Upper lobe of left lung (tissue), 6 donors: ENCODE data around the gene DDX11. TPM values are rescaled to one million over a fixed set of nuclear protein-coding genes. Genes with fewer than 3 reads are reported as not detected.
"Not testable (repeated sequence)": the region's sequence is repeated elsewhere in the genome, so short reads cannot be mapped to it uniquely, and the experiment has no call there.

Experiments
- ATAC-seq, 2 donors: fragments of 200-7000 bp; cut with Tn5 transposase; one replicate each; pipeline ENCODE4 v1.9.1; 2022; ENCODE audit warnings: mild to moderate bottlenecking in 2 of 2, moderate library complexity in 2 of 2; ENCODE audit not compliant: low FRiP score in 2 of 2
- DNase-seq, 2 donors: peaks; one replicate each; pipeline ENCODE4 v3.0.0-alpha.2; 2019 to 2020
- H3K27ac ChIP-seq, 4 donors: fragments of 200-600 bp; sonication (generic); one replicate each; pipeline ENCODE4 v1.5.1; 2016 to 2019
- H3K27me3 ChIP-seq, 4 donors: fragments of 200-600 bp; sonication (generic); one replicate each; pipeline ENCODE4 v1.5.1; 2017 to 2019
- H3K36me3 ChIP-seq, 4 donors: fragments of 200-600 bp; sonication (generic); one replicate each; pipeline ENCODE4 v1.5.1; 2016 to 2019
- H3K4me1 ChIP-seq, 4 donors: fragments of 200-600 bp; sonication (generic); one replicate each; pipeline ENCODE4 v1.5.1; 2018 to 2019
- H3K4me3 ChIP-seq, 4 donors: fragments of 200-600 bp; sonication (generic); one replicate each; pipeline ENCODE4 v1.5.1; 2017 to 2019; ENCODE audit warnings: mild to moderate bottlenecking in 2 of 4, moderate library complexity in 1 of 4
- H3K9me3 ChIP-seq, 4 donors: fragments of 200-600 bp; sonication (generic); one replicate each; pipeline ENCODE4 v1.5.1; 2018 to 2019
- EP300 ChIP-seq, 4 donors: sonication (generic); formaldehyde crosslinking; IDR thresholded peaks; one replicate each; pipeline ENCODE4 v1.5.1; 2017; ENCODE audit warnings: antibody characterized with exemption in 4 of 4, control low read depth in 2 of 4
- POLR2A ChIP-seq, 4 donors: fragments of 450-650 bp; IDR thresholded peaks; one replicate each; pipeline ENCODE4 v1.5.1; 2016 to 2017; ENCODE audit warnings: antibody characterized with exemption in 4 of 4, mild to moderate bottlenecking in 2 of 4
- POLR2AphosphoS5 ChIP-seq, 2 donors: sonication (generic); formaldehyde crosslinking; IDR thresholded peaks; one replicate each; pipeline ENCODE4 v1.5.1; 2017; ENCODE audit warnings: antibody characterized with exemption in 2 of 2
- WGBS, 2 donors: methylation state at CpG; one replicate each; pipeline ENCODE4 v1.1.5; 2017 to 2018; 5-methylcytosine and 5-hydroxymethylcytosine counted together
- total RNA-seq, 6 donors: library from RNA; depleted of rRNA in 4 of 6; stranded (reverse); fragments of >200 nt in 4 of 6; gene quantifications; one replicate each; pipeline versions ENCODE4 v1.1.0 to v1.2.1, GENCODE V29; 2016 to 2021
- TF ChIP-seq, protein P1 (sequence below), 6 experiments: fragments of 450-650 bp in 4 of 6; fragments of 200-600 bp in 2 of 6; sonication (generic) in 2 of 6; IDR thresholded peaks; one replicate each; pipeline ENCODE4 v1.5.1; 2016 to 2019; ENCODE audit warnings: antibody characterized with exemption in 6 of 6
- donor health status: DM: no; HTN: no; CAD: no; lungs with moderate emphysema.
- donor health status: DM: no; HTN: yes; CAD: no; lungs with severe emphysema.

DDX11 gene
- total RNA-seq, 6 donors from 2014 or later, result 13.9 to 117 (median 23.0) TPM

- ATAC-seq, H3K4me1 ChIP-seq: not testable (repeated sequence)
Observed at GRCh38 chr12:31098363-31098762, 24.7 kb downstream of the DDX11 start.

DNA sequence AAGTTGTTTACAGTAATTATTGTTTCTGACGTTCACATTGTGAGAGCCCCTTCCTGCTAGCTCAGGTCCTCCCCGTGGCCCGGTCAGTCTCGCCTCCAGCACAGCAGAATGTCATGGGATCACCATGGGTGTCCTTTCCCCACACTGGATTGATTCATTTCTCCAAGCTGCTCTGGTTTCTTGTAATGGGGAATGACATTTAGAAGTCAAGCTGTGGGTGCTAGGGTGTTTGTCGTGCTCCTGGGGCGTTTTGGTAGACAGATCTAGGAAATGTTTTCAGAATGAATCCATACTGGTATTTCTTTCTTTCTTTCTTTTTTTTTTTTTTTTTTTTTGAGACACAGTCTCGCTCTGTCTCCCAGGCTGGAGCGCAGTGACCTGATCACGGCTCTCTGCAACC is 25.1 kb downstream of the DDX11 start:
- peaks cover 0 to 21% (median 10%) of the 10 kb centered on the region in 4 donors for H3K36me3 ChIP-seq
- H3K27ac ChIP-seq, ATAC-seq, H3K9me3 ChIP-seq, DNase-seq, H3K4me1 ChIP-seq, H3K27me3 ChIP-seq, H3K4me3 ChIP-seq: not testable (repeated sequence)
- 88% methylated on average over 7 to 9 of the region's 9 CpGs for WGBS, 2 donors

More at GRCh38 chr12:31098363-31098762, 24.7 kb downstream of the DDX11 start:
- peaks cover 0 to 19% (median 9%) of the 10 kb centered on the region in 4 donors for H3K36me3 ChIP-seq
- not testable (repeated sequence) for DNase-seq, H3K9me3 ChIP-seq, H3K4me3 ChIP-seq, H3K27me3 ChIP-seq, H3K27ac ChIP-seq
- WGBS, 2 donors, result 71 to 88% methylated on average over 5 of the region's 5 CpGs

DNA sequence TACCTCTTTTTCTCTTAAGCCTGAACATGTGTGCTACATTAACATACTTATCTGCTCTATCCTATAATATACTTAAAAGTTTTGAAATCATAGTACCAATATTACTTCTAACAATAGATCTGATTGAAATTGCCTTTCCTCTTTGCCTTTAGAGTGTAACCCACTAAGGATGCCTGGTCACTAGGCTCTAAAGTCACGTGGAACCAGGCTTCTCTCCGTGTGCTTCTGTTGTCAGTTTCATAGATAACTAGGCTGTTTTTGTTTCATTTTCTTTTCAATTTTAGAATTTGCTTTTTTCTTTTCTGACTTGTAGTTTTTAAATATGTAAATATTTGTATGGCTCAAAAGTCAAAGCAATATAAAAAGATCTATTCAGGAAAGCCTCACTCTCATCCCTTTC is 25.8 kb downstream of the DDX11 start:
- not testable (repeated sequence) for H3K4me3 ChIP-seq, H3K9me3 ChIP-seq, ATAC-seq, H3K4me1 ChIP-seq, H3K27ac ChIP-seq, DNase-seq, H3K27me3 ChIP-seq
- WGBS, 2 donors, result 89 to 95% methylated on average over 2 of the region's 2 CpGs
- H3K36me3 ChIP-seq, result peaks cover 0 to 22% (median 10%) of the 10 kb centered on the region in 4 donors

GRCh38 chr12:31100503-31101208 is 27.0 kb downstream of the DDX11 start:
- ATAC-seq, result peak in 1 of 2 donors; percentile 26
- DNase-seq, result peak in 1 of 2 donors; percentile 71

DNA sequence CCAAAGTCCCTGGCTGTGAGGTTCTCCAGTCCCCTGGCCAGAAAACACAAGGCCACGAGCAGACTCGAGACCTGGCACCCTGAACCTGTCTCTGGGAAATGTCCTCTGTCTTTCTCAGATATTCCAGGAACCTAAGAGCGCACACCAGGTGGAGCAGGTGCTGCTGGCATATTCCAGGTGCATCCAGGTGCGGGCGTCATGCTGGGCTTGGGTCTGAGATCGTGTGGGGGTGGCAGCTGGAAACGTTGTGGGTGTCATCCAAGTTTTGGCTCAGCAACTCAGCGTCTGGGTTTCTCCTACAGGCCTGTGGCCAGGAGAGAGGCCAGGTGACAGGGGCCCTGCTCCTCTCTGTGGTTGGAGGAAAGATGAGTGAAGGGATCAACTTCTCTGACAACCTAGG is 28.5 kb downstream of the DDX11 start:
- H3K36me3 ChIP-seq, result peaks cover 0 to 16% (median 5%) of the 10 kb centered on the region in 4 donors
- H3K27ac ChIP-seq, ATAC-seq, H3K4me1 ChIP-seq, H3K4me3 ChIP-seq, DNase-seq, H3K27me3 ChIP-seq, H3K9me3 ChIP-seq: not testable (repeated sequence)
- WGBS, 2 donors, result 74% methylated on average over 3 of the region's 8 CpGs; no CpG with 5 or more reads in 1 of the 2 donors

More at GRCh38 chr12:31100503-31101208, 27.0 kb downstream of the DDX11 start:
- H3K36me3 ChIP-seq, result peaks cover 0 to 22% (median 10%) of the 10 kb centered on the region in 4 donors
- 90 to 91% methylated on average over 12 to 23 of the region's 26 CpGs for WGBS, 2 donors
- not testable (repeated sequence) for H3K27ac ChIP-seq, H3K4me1 ChIP-seq, H3K4me3 ChIP-seq, H3K27me3 ChIP-seq, H3K9me3 ChIP-seq

DNA sequence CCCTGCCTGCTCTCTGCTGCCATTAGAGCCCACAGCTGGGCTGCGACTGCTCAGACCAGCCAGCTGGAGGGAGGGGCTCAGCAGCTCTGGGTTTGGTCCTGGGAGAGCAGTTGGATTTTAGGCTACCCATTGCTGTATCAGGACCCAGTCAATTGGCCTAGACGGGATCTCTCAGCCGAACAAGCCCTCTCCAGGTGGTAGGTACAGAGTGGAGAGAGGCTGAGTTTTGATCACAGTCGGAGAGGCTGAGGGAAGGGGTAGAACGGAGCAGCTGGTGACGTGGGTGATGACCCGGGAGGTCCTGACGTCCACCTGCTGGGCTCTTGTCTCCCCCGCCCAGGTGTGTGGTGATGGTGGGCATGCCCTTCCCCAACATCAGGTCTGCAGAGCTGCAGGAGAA is 28.9 kb downstream of the DDX11 start:
- ATAC-seq, DNase-seq, H3K4me1 ChIP-seq, H3K27ac ChIP-seq, H3K4me3 ChIP-seq, H3K9me3 ChIP-seq, H3K27me3 ChIP-seq: not testable (repeated sequence)
- WGBS, 2 donors, result 95 to 99% methylated on average over 8 to 9 of the region's 9 CpGs
- peaks cover 0 to 16% (median 5%) of the 10 kb centered on the region in 4 donors for H3K36me3 ChIP-seq

DNA sequence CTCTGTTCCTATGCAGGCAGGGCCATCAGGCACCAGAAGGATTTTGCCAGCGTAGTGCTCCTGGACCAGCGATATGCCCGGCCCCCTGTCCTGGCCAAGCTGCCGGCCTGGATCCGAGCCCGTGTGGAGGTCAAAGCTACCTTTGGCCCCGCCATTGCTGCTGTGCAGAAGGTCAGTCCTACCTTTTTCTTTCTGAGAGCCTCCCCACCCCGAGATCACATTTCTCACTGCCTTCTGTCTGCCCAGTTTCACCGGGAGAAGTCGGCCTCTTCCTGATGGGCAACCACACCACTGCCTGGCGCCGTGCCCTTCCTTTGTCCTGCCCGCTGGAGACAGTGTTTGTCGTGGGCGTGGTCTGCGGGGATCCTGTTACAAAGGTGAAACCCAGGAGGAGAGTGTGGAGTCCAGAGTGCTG is 29.9 kb downstream of the DDX11 start:
- not testable (repeated sequence) for H3K9me3 ChIP-seq, H3K27me3 ChIP-seq, ATAC-seq, H3K27ac ChIP-seq, H3K4me1 ChIP-seq, H3K4me3 ChIP-seq
- H3K36me3 ChIP-seq, result peaks cover 0 to 16% (median 5%) of the 10 kb centered on the region in 4 donors
- 69 to 74% methylated on average over 16 of the region's 16 CpGs for WGBS, 2 donors
- DNase-seq, result peak in 1 of 2 donors; percentile 52

GRCh38 chr12:31104220-31104619 is 30.6 kb downstream of the DDX11 start:
- not testable (repeated sequence) for H3K9me3 ChIP-seq, H3K4me3 ChIP-seq, H3K27me3 ChIP-seq, DNase-seq, ATAC-seq, H3K4me1 ChIP-seq, H3K27ac ChIP-seq
- WGBS, 2 donors, result 35 to 46% methylated on average over 2 to 3 of the region's 4 CpGs
- H3K36me3 ChIP-seq, result peaks cover 0 to 16% (median 5%) of the 10 kb centered on the region in 4 donors

- not testable (repeated sequence) for H3K4me3 ChIP-seq, H3K27me3 ChIP-seq, ATAC-seq, H3K4me1 ChIP-seq, H3K9me3 ChIP-seq, H3K27ac ChIP-seq
- DNase-seq, result peak in 1 of 2 donors; percentile 67
- H3K36me3 ChIP-seq, result peaks cover 0 to 16% (median 5%) of the 10 kb centered on the region in 4 donors
- 91 to 98% methylated on average over 9 to 14 of the region's 14 CpGs for WGBS, 2 donors
Observed at GRCh38 chr12:31104773-31105172, 31.1 kb downstream of the DDX11 start.

DNA sequence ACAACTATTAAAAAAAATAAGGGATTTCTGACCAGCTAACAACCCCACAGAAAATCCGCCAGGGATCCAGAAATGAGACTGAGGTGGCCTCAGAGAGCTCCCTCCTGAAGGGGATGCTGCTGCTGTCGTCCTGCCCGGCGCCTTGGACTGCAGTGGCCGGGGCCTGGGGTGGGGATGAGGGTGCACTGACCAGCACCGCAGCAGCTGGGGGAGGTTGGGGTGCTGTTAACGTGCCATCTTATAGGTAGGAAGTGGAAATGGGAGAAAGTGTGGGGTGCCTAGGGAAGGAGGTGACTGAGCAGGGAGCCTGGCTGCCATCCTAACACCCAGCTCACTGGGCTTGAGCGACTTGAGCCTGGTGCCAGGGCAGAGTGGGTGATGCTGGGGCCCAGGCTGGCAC is 32.0 kb downstream of the DDX11 start:
- DNase-seq (no peak), ATAC-seq (no peak)
- no peak for TF ChIP-seq EP300 (IDR thresholded peaks at IDR 0.05)
- TF ChIP-seq POLR2A (IDR thresholded peaks at IDR 0.05), result no peak
- TF ChIP-seq, protein P1, sequence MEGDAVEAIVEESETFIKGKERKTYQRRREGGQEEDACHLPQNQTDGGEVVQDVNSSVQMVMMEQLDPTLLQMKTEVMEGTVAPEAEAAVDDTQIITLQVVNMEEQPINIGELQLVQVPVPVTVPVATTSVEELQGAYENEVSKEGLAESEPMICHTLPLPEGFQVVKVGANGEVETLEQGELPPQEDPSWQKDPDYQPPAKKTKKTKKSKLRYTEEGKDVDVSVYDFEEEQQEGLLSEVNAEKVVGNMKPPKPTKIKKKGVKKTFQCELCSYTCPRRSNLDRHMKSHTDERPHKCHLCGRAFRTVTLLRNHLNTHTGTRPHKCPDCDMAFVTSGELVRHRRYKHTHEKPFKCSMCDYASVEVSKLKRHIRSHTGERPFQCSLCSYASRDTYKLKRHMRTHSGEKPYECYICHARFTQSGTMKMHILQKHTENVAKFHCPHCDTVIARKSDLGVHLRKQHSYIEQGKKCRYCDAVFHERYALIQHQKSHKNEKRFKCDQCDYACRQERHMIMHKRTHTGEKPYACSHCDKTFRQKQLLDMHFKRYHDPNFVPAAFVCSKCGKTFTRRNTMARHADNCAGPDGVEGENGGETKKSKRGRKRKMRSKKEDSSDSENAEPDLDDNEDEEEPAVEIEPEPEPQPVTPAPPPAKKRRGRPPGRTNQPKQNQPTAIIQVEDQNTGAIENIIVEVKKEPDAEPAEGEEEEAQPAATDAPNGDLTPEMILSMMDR (IDR thresholded peaks at IDR 0.05), result no peak
- no peak for TF ChIP-seq POLR2AphosphoS5 (IDR thresholded peaks at IDR 0.05)
- WGBS, 2 donors, result 94 to 97% methylated on average over 3 to 8 of the region's 8 CpGs
- Histone ChIP-seq H3K27ac (no peak overlapping the region), H3K4me3 (no peak overlapping the region), H3K27me3 (no peaks in the 10 kb centered on the region), H3K36me3 (peaks cover 0 to 16% (median 3%) of the 10 kb centered on the region in 4 donors), H3K4me1 (no peaks in the 10 kb centered on the region), H3K9me3 (no peaks in the 10 kb centered on the region)
